ENCODE data around the gene MYO19. TPM values are rescaled to one million over a fixed set of nuclear protein-coding genes. Genes with fewer than 3 reads are reported as not detected.
A peak's percentile ranks its signal among the peaks of the same experiment; 100 is the strongest.

MYO19 gene
- total RNA-seq, 2 donors from 2014 or later, result 49.4 to 56.4 TPM

DNA sequence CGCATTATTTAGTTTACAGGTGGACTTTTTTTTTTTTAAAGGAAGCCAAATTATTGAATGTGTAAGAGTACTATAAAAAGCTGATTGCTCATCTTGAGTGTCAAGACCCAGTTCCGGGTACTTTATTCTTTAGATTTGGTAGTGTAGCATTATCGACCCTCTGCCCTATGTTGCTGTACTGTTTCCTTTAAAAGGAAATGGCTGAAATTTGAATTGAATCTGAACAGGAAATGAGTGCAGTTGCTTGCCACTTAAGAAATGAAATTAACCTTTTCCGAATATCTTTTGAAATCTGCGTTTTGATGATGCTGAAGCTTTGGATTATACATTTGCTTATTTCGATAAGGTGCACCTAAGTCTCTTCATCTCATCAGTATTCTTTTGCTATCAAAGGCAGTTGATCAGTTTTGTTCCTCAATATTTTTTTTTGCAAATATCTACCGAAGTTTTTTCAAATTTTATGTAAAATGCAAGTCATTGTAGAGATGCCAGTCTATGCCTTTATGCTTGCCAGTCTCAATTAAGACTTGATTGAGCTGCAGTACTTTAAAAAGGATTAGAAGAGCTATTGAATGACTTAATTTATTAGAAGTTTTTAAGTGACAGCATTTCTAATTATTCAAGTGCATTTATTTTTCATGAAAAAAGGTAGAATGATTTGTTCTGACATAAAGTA lies 11.9 kb upstream of the MYO19 start:
- Histone ChIP-seq H3K27me3 (replicated peaks; ENCODE audit: insufficient read depth) (no peaks in the 10 kb centered on the region), H3K27ac (peak overlapping the region; percentile 100), H3K4me1 (replicated peaks) (peaks cover 10% of the 10 kb centered on the region), H3K9me3 (no peaks in the 10 kb centered on the region), H3K4me3 (peak overlapping the region; percentile 99 to 100), H3K36me3 (no peaks in the 10 kb centered on the region)
- no peak for DNase-seq (ENCODE audit: low spot score)
- 18% methylated on average over 7 of the region's 7 CpGs for WGBS
- TF ChIP-seq POLR2AphosphoS5 (IDR thresholded peaks at IDR 0.05) (no peak), POLR2A (IDR thresholded peaks at IDR 0.05) (no peak), CTCF (IDR thresholded peaks at IDR 0.05) (no peak)
- intact Hi-C loops (cut with DNase I), result no loop called here

DNA sequence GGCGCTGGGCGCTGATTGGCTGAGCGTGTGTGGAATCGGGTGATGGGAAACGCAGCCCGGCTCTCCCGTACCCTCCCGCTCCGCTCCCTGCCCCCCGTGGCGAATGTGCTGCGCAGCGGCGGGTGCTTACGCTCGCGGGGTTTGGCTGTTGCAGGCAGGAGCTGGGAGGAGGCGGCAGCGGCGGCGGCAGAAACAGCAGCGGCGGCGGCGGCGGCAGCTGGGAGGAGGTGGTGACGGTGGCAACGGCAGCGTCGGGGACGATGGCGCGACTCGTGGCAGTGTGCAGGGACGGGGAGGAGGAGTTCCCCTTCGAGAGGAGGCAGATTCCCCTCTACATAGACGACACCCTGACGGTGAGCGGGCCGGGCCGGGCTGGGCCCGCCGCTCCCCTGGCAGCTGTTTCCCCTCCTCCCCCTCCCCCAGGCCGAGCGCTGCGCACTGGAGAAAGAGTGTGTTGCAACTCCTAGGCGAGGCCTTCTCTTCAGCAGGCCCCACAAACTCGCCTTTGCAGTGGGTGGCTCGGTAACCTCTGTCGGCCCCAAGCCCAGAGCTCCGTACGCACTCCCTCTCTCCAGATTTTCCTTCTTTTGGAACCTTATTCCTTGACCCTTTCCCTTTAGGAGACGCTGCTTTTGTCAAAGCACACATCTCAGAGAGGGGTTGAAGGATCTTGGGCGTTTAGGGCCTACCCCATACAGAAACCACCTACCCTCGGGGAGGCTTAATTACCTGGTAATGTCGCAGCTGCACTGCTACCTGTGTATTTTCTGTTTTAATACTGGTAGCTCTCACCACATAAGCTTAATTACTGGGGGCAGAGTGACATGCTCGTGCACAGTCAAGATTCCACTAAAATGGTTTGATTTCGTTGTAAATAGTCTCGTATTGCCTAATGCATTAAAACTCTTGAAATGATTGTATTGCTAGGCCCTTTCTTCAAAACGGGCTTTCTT lies 11.1 kb upstream of the MYO19 start:
- intact Hi-C loops (cut with DNase I), result no loop called here
- peak; percentile 96 for DNase-seq (ENCODE audit: low spot score)
- TF ChIP-seq CTCF (IDR thresholded peaks at IDR 0.05) (peak in 2 of 4 experiments; percentile 41 to 42), POLR2A (IDR thresholded peaks at IDR 0.05) (peak; percentile 84), POLR2AphosphoS5 (IDR thresholded peaks at IDR 0.05) (peak; percentile 85)
- Histone ChIP-seq H3K4me1 (replicated peaks) (peaks cover 10% of the 10 kb centered on the region), H3K4me3 (peak overlapping the region; percentile 99 to 100), H3K36me3 (no peaks in the 10 kb centered on the region), H3K9me3 (no peaks in the 10 kb centered on the region), H3K27ac (peak overlapping the region; percentile 100), H3K27me3 (replicated peaks; ENCODE audit: insufficient read depth) (no peaks in the 10 kb centered on the region)
- under 1% methylated on average over 59 of the region's 60 CpGs for WGBS

- intact Hi-C loops (cut with DNase I), result no loop called here
- Histone ChIP-seq H3K36me3 (no peaks in the 10 kb centered on the region), H3K4me1 (replicated peaks) (peaks cover 10% of the 10 kb centered on the region), H3K9me3 (no peaks in the 10 kb centered on the region), H3K27me3 (replicated peaks; ENCODE audit: insufficient read depth) (no peaks in the 10 kb centered on the region), H3K4me3 (peak overlapping the region; percentile 99 to 100), H3K27ac (peak overlapping the region; percentile 100)
- WGBS, result under 1% methylated on average over 27 of the region's 38 CpGs
- no peak for TF ChIP-seq POLR2AphosphoS5 (IDR thresholded peaks at IDR 0.05)
- TF ChIP-seq POLR2A (IDR thresholded peaks at IDR 0.05), result no peak
- TF ChIP-seq CTCF (IDR thresholded peaks at IDR 0.05), result no peak
- no peak for DNase-seq (ENCODE audit: low spot score)
These were observed 10.4 kb upstream of the MYO19 start for GRCh38 chr17:36545077-36545464.

- peak; percentile 89 for DNase-seq (ENCODE audit: low spot score)
- H3K27ac ChIP-seq, result peak within 1 kb of the TSS; percentile 100
- H3K27me3 ChIP-seq (replicated peaks; ENCODE audit: insufficient read depth), result no peaks in the 10 kb centered on the region
- intact Hi-C loops (cut with DNase I), result no loop called here
- WGBS, result under 1% methylated on average over 53 of the region's 71 CpGs
- H3K4me1 ChIP-seq (replicated peaks), result peaks cover 10% of the 10 kb centered on the region
- peak within 1 kb of the TSS; percentile 99 to 100 for H3K4me3 ChIP-seq
- no peaks in the 10 kb centered on the region for H3K9me3 ChIP-seq
- TF ChIP-seq POLR2A (IDR thresholded peaks at IDR 0.05) (peak; percentile 86), POLR2AphosphoS5 (IDR thresholded peaks at IDR 0.05) (peak; percentile 76), CTCF (IDR thresholded peaks at IDR 0.05) (no peak)
- no peaks in the 10 kb centered on the region for H3K36me3 ChIP-seq
These were observed 9.8 kb upstream of the MYO19 start, which contains the start of gene GGNBP2 for GRCh38 chr17:36544307-36545076. TSS of gene GGNBP2 (plus strand) at chr17:36544919. CDS start at chr17:36545725, 806 bp downstream.
